NT2/D1 (cell line): Measurements from ENCODE around the gene LAMB4.

Source experiments
- SUZ12 ChIP-seq: IDR thresholded peaks from 2 replicates; pipeline ENCODE4 v1.6.1; 2011; ENCODE audit not compliant: insufficient read length, insufficient read depth; ENCODE audit errors: extremely low read depth
- YY1 ChIP-seq: IDR thresholded peaks from 2 replicates; pipeline ENCODE4 v1.6.1; 2011; ENCODE audit not compliant: insufficient read length, insufficient read depth
- ZNF274 ChIP-seq: IDR thresholded peaks from 2 replicates; pipeline ENCODE4 v1.6.1; 2011; ENCODE audit warnings: mild to moderate bottlenecking, low read depth, low read length

DNA sequence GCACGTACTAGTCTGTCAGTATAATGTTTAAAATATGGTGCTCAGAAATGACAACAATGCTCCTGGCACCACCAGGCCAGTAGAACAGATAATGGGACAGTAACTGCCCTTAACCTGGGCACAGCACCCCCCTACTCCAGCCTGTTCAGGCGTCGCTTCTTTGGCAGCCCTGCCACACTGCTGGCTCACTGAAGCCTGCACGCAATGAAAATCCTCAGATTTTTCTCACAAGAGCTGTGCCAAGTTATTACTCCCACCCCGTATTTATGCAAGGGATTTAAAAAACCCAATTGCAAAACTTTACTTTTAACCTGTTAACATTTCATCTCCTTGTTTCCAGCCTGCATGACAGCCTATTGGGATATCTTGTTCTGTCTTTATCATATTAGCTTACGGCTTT, 70.6 kb downstream of the LAMB4 start:
- TF ChIP-seq ZNF274, result no peak
- no peak for TF ChIP-seq YY1
- no peak for TF ChIP-seq SUZ12
